Adipocyte (in vitro differentiated cells): ENCODE results near the gene TRIM38.
"Not testable (repeated sequence)": the region's sequence is repeated elsewhere in the genome, so short reads cannot be mapped to it uniquely, and the experiment has no call there.

Experiments used
- DNase-seq: peaks from one replicate; pipeline ENCODE4 v3.0.0-alpha.2; 2015; ENCODE audit warnings: low read depth
- H3K27me3 ChIP-seq: replicated peaks from 2 replicates; pipeline ENCODE4 v1.7.0; 2013; ENCODE audit warnings: mild to moderate bottlenecking, low read length, moderate library complexity; ENCODE audit not compliant: control insufficient read depth, insufficient read depth
- H3K36me3 ChIP-seq: 2 replicates; pipeline ENCODE4 v1.7.0; 2013; ENCODE audit warnings: low read length, mild to moderate bottlenecking, moderate library complexity; ENCODE audit not compliant: control insufficient read depth, insufficient read depth, severe bottlenecking
- H3K4me1 ChIP-seq: 2 replicates; pipeline ENCODE4 v1.7.0; 2013; ENCODE audit warnings: mild to moderate bottlenecking, low read length, moderate library complexity; ENCODE audit not compliant: control insufficient read depth, insufficient read depth
- H3K4me3 ChIP-seq: 2 replicates; pipeline ENCODE4 v1.7.0; 2013; ENCODE audit warnings: mild to moderate bottlenecking, low read length, moderate library complexity
- H3K9ac ChIP-seq: 2 replicates; pipeline ENCODE4 v1.7.0; 2013; ENCODE audit warnings: mild to moderate bottlenecking, low read length, moderate library complexity
- H3K9me3 ChIP-seq: 2 replicates; pipeline ENCODE4 v1.7.0; 2013; ENCODE audit warnings: mild to moderate bottlenecking, low read length, moderate library complexity; ENCODE audit not compliant: control insufficient read depth

TRIM38 gene

DNA sequence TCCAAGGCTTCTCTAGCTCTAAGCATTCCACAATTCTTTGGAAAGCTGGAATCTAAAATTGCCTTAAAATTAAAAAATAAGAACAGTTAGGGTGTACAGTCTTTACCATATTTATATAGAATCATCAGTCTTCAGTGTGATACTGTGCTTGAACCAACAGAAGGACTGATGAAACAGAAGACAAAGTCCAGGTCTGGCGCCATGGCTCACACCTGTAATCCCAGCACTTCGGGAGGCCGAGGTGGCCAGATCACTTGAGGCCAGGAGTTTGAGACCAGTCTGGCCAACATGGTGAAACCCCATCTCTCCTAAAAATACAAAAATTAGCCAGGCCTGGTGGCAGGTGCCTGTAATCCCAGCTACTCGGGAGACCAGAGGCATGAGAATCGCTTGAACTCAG, 51.8 kb downstream of the TRIM38 start:
- not testable (repeated sequence) for H3K9ac ChIP-seq, H3K27me3 ChIP-seq, H3K4me3 ChIP-seq, DNase-seq, H3K9me3 ChIP-seq, H3K36me3 ChIP-seq
- peaks cover 24% of the 10 kb centered on the region for H3K4me1 ChIP-seq

DNA sequence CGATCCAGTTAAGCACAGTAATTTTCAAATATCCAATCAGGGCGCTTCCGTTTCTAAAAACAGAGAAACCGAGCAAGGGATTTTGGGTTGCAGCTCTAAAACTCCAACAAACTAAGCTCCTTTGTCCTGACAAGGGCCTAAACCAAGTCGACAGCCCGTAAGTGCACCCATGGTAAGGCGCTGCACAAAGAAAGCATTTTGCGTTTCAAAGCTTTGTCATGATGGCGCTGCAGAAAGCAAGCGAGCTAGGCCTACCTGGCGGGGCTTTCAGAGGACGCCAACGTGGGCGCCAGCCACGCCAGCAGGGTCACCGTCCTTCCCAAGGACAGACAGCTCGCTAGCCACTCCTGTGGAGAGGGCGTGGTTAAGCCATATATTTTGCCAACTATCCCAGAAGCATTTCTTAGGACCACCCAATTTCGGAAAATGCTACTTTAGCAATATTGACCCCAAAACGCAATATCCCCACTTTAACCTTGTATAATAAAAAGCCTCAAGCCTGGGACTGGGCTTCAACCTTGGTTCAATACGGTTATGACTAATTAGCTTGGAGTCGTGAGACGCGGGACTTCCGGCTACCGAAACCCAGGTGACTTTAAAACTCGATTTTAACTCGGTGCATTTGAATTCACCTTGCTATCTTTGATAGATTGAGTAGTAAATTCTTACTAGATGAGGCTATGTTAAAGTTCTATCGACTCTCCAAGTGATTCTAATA, 53.8 kb downstream of the TRIM38 start:
- Histone ChIP-seq H3K4me1 (peaks cover 39% of the 10 kb centered on the region), H3K27me3 (no peaks in the 10 kb centered on the region), H3K4me3 (peak overlapping the region; percentile 77), H3K9ac (peak overlapping the region; percentile 73), H3K36me3 (no peaks in the 10 kb centered on the region), H3K9me3 (no peaks in the 10 kb centered on the region)
- DNase-seq, result peak; percentile 38

DNA sequence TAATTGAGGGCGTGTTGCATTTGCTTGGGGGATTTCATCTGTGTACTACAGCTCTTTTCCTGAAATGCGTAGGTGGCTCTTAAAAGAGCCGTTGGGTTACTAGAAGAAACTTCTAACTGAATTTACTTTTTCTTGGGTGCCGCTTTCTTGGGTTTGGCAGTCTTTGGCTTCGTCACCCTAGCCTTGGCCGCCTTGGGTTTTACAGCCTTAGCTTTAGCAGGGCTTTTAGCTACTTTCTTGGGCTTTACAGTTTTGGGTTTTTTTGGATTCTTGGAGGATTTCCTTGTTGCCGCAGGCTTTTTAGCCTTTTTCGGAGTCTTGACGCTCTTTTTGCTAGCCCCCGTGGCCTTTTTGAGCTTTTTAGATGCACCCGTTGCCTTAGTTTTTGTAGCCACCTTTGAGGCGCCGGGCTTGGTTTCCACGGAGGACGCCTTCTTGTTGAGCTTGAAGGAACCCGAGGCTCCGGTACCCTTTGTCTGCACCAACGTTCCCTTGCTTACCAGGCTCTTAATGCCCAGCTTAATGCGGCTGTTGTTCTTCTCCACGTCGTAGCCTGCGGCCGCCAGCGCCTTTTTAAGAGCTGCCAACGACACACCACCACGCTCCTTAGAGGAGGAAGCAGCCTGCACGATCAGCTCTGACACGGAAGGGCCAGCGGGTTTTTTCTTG, 54.5 kb downstream of the TRIM38 start:
- H3K27me3 ChIP-seq, result no peaks in the 10 kb centered on the region
- DNase-seq, result peak; percentile 51
- peak overlapping the region; percentile 73 for H3K9ac ChIP-seq
- peak overlapping the region; percentile 77 for H3K4me3 ChIP-seq
- H3K9me3 ChIP-seq, result no peaks in the 10 kb centered on the region
- no peaks in the 10 kb centered on the region for H3K36me3 ChIP-seq
- H3K4me1 ChIP-seq, result peaks cover 44% of the 10 kb centered on the region

DNA sequence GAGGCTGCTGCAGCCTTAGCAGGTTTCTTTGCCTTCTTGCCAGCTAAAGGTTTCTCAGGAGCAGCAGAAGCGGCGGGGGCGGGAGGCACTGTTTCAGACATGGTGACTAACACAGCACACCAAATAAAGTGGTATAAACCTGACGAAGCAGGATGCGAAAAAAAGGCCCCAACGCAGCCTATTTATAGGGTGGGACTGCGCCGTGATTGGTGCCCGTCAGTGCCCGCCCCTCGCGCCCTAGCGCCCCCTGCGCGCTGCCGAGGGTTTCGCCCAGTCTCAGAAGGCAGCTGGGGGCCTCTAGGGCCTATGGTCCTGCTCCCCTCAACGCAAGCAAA, 55.0 kb downstream of the TRIM38 start:
- H3K4me3 ChIP-seq, result peak overlapping the region; percentile 77
- H3K9me3 ChIP-seq, result no peaks in the 10 kb centered on the region

DNA sequence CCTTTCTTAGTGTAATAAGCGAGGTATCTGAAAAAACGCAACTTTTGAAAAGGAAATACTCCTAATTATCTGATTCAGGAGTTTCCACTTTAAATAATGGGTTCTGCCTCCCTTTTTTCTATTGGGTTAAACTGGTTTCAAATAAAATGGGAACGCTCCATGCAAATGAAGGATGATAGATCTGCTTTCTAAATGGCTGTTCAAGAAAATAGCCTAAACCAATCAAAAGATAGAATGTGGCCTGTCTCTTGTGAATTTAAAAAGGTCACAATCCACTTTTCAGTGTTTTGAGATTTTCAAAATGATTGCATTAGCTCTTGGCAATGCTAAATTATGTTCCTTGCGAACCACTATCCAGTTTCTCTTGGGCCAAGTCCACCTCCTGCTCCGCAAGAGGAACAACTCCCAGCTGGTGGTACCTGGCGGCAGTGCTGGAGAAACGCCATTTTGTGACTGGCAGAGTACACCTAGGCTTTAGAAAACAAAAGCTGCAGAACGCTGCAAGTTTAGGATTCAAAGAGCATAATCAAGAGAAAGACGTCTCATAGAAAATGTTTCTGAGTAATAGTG, 56.7 kb downstream of the TRIM38 start:
- H3K4me1 ChIP-seq, result peaks cover 52% of the 10 kb centered on the region
- DNase-seq, result no peak
- no peaks in the 10 kb centered on the region for H3K9me3 ChIP-seq
- no peaks in the 10 kb centered on the region for H3K27me3 ChIP-seq
- no peaks in the 10 kb centered on the region for H3K36me3 ChIP-seq
- peak overlapping the region; percentile 89 for H3K4me3 ChIP-seq
- peak overlapping the region; percentile 4 for H3K9ac ChIP-seq

More for the DNA sequence above, 55.0 kb downstream of the TRIM38 start:
- Histone ChIP-seq H3K27me3 (no peaks in the 10 kb centered on the region), H3K9ac (peak overlapping the region; percentile 73), H3K36me3 (no peaks in the 10 kb centered on the region), H3K4me1 (peaks cover 48% of the 10 kb centered on the region)
- peak; percentile 82 for DNase-seq

DNA sequence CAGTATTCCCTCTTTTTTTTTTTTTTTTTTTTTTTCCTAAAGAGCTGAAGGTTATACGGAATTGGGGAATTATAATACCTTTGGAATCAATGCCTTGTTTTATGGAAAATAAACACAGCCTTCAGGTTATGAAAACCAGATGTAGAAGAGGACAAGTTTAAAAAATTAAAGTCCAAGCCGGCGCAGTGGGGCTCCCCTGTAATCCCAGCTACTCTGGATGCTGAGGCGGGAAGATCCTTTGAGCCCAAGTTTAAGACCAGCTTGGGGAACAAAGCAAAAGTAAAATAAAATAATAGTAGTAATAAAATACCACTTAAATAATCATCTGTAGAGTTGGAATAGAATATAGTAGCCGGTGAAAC, 57.3 kb downstream of the TRIM38 start:
- no peaks in the 10 kb centered on the region for H3K36me3 ChIP-seq
- peak overlapping the region; percentile 4 for H3K9ac ChIP-seq
- H3K4me1 ChIP-seq, result peaks cover 58% of the 10 kb centered on the region
- H3K4me3 ChIP-seq, result peak overlapping the region; percentile 89
- H3K27me3 ChIP-seq, result no peaks in the 10 kb centered on the region
- H3K9me3 ChIP-seq, result no peaks in the 10 kb centered on the region
- no peak for DNase-seq

DNA sequence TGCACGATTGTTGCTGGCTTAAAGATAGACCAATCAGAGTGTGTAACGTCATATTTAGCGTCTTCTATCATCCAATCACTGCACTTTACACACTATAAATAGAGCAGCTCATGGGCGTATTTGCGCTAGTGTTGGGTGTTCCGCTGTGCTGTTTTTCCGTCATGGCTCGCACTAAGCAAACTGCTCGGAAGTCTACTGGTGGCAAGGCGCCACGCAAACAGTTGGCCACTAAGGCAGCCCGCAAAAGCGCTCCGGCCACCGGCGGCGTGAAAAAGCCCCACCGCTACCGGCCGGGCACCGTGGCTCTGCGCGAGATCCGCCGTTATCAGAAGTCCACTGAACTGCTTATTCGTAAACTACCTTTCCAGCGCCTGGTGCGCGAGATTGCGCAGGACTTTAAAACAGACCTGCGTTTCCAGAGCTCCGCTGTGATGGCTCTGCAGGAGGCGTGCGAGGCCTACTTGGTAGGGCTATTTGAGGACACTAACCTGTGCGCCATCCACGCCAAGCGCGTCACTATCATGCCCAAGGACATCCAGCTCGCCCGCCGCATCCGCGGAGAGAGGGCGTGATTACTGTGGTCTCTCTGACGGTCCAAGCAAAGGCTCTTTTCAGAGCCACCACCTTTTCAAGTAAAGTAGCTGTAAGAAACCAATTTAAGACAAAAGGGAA, 57.9 kb downstream of the TRIM38 start:
- Histone ChIP-seq H3K27me3 (no peaks in the 10 kb centered on the region), H3K9ac (peak overlapping the region; percentile 88), H3K4me3 (peak overlapping the region; percentile 89), H3K9me3 (no peaks in the 10 kb centered on the region), H3K36me3 (no peaks in the 10 kb centered on the region), H3K4me1 (peaks cover 63% of the 10 kb centered on the region)
- DNase-seq, result peak; percentile 95

DNA sequence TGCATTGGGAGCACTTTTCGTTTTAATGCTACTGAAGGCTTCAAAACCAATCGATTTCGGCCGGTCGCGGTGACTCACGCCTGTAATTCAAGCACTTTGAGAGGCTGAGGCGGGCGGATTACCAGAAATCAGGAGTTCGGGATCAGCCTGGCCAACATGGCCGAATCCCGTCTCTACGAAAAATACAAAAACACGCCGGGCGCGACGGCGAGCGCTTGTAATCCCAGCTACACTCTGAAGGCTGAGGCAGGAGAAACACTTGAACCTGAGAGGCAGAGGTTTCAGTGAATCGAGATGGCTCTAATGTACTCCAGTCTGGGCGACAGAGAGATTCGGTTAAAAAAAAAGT, 58.4 kb downstream of the TRIM38 start:
- H3K4me1 ChIP-seq, result peaks cover 64% of the 10 kb centered on the region
- H3K27me3 ChIP-seq, result no peaks in the 10 kb centered on the region
- no peaks in the 10 kb centered on the region for H3K9me3 ChIP-seq
- H3K4me3 ChIP-seq, result peak overlapping the region; percentile 89
- H3K9ac ChIP-seq, result peak overlapping the region; percentile 88
- DNase-seq, result peak; percentile 79
- no peaks in the 10 kb centered on the region for H3K36me3 ChIP-seq

DNA sequence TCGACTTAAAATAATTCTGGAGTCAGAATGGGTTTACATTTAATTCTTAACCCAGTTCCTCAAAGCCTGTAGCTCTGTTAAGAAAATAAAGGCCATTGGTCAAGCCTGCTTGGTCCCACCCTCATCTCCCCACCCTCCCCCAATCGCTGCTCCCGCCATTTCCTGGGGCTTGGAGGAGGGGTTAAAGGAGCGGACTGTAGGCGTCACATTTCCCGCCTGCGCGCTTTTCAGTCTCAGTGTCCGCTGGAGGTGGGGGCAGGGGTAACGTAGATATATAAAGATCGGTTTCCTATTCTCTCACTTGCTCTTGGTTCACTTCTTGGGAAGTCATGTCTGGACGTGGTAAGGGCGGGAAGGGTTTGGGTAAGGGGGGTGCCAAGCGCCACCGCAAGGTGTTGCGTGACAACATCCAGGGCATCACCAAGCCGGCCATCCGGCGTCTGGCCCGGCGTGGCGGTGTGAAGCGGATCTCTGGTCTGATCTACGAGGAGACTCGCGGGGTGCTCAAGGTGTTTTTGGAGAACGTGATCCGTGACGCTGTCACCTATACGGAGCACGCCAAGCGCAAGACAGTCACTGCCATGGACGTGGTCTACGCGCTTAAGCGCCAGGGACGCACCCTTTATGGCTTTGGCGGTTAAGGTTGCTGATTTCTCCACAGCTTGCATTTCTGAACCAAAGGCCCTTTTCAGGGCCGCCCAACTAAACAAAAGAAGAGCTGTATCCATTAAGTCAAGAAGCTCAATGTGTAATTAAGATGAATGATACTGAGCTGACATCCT, 58.9 kb downstream of the TRIM38 start:
- Histone ChIP-seq H3K4me1 (peaks cover 64% of the 10 kb centered on the region), H3K9ac (peak overlapping the region; percentile 88), H3K27me3 (no peaks in the 10 kb centered on the region), H3K4me3 (peak overlapping the region; percentile 89), H3K36me3 (no peaks in the 10 kb centered on the region), H3K9me3 (no peaks in the 10 kb centered on the region)
- DNase-seq, result peak; percentile 97

DNA sequence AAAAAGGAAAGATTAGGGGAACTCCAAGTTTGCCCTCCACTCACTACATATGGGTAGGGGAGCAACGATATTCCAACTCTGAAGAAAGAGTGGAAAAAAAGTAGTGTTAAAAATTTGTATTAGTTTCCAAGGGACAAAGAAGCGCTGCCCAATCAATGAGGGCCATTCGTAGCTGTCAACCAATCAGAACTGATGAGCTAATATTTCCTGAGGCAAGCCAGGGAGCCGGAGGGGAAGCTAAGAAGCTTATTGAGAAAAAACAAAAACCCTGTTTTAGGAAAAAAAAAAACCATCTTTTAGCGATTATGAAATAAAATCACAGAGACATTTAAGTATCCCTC, 59.5 kb downstream of the TRIM38 start:
- H3K27me3 ChIP-seq, result no peaks in the 10 kb centered on the region
- peak overlapping the region; percentile 88 for H3K9ac ChIP-seq
- no peaks in the 10 kb centered on the region for H3K9me3 ChIP-seq
- peak overlapping the region; percentile 89 for H3K4me3 ChIP-seq
- no peaks in the 10 kb centered on the region for H3K36me3 ChIP-seq
- H3K4me1 ChIP-seq, result peaks cover 60% of the 10 kb centered on the region
- peak; percentile 96 for DNase-seq

DNA sequence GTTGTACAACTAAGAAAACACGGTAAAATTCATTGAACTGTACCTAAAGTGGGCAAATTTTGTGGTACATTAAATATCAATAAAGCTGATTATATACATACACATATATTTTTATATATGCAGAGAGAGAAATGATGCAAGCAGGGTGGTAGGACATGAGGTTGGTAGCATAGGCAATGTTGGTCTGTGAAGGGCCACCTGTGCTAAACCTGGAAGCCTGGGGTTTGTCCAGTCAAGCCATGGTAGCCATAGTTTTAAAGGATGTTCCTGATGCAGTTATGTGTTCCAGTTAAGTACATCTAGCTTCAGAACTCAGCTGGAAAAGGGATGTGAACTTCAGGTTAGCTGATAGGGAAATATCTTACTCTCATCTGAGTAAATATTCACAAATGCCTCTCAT, 60.1 kb downstream of the TRIM38 start:
- H3K4me1 ChIP-seq, result peaks cover 53% of the 10 kb centered on the region
- H3K27me3 ChIP-seq, result no peaks in the 10 kb centered on the region
- no peaks in the 10 kb centered on the region for H3K9me3 ChIP-seq
- H3K36me3 ChIP-seq, result no peaks in the 10 kb centered on the region
- H3K4me3 ChIP-seq, result no peak overlapping the region
- peak overlapping the region; percentile 25 for H3K9ac ChIP-seq
- DNase-seq, result no peak
